ENCODE measurements around the gene CPAMD8.

GRCh38 chr19:16861834-16862233, 164.8 kb downstream of the CPAMD8 start:
- TF ChIP-seq, protein P1, sequence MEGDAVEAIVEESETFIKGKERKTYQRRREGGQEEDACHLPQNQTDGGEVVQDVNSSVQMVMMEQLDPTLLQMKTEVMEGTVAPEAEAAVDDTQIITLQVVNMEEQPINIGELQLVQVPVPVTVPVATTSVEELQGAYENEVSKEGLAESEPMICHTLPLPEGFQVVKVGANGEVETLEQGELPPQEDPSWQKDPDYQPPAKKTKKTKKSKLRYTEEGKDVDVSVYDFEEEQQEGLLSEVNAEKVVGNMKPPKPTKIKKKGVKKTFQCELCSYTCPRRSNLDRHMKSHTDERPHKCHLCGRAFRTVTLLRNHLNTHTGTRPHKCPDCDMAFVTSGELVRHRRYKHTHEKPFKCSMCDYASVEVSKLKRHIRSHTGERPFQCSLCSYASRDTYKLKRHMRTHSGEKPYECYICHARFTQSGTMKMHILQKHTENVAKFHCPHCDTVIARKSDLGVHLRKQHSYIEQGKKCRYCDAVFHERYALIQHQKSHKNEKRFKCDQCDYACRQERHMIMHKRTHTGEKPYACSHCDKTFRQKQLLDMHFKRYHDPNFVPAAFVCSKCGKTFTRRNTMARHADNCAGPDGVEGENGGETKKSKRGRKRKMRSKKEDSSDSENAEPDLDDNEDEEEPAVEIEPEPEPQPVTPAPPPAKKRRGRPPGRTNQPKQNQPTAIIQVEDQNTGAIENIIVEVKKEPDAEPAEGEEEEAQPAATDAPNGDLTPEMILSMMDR (IDR thresholded peaks at IDR 0.05), result no peak
- no peak for TF ChIP-seq EZH2 (IDR thresholded peaks at IDR 0.05; ENCODE audit: borderline replicate concordance, insufficient read depth, low read depth, low read length, poor library complexity, severe bottlenecking)
